Left kidney (tissue), 2 donors: Measurements from ENCODE around the gene CHRNE. TPM values are rescaled to one million over a fixed set of nuclear protein-coding genes. Genes with fewer than 3 reads are reported as not detected.
"Not testable (repeated sequence)": the region's sequence is repeated elsewhere in the genome, so short reads cannot be mapped to it uniquely, and the experiment has no call there.

Experiments
- DNase-seq: peaks from one replicate; pipeline ENCODE4 v3.0.0-alpha.2; 2013
- polyA plus RNA-seq: library from polyadenylated mRNA; unstranded; fragments of 120-200 nt; gene quantifications from one replicate; pipeline ENCODE4 v1.2.1, GENCODE V29; 2013; ENCODE audit not compliant: insufficient read length

The CHRNE gene
- polyA plus RNA-seq, 1 donor: 1.2 TPM

DNA sequence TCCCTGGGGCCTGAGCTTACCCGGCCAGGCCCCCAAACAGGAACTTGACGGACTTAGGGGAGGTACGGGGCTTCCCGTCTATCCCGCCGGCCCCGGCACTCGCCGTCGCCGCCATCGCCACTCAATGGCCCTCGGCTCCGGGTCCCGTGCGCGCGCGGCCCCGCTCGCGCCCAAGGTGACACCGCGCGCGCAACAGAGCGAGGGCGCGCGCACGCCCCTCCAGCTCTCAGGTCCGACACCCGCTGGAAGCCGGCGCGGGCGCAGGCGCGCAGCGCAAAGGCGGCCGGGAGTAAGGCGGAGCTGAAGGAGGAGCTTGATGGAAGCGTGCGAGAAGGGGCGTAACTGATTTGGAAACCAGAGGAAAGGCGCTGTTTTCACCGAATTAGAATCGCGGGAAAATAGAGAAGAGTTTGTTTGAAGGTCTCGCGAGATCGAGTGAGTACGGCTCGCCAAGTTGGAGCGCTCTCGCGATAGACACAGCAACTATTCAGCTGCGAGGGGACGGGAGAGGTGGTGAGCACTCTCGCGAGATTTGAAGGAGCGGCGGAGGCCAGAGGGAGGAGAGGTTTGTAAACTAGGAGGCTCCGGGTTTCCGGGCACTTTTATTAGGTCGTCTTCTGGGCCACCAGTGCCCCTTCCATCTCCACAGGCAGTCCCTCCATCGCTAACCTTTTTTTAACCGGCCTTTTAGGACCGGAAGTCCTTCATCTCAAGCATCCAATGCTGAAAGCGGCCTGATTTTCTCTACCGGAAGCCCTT is 37.1 kb upstream of the CHRNE start, which contains the start of the genes RNF167 and SLC25A11:
Gene RNF167, plus strand, starts transcription at position 473 of the 759 bp plus-strand sequence. CDS start 642 bp downstream, outside the sequence.
Gene SLC25A11, minus strand, starts transcription at position 251 of the 759 bp plus-strand sequence. Its CDS starts 136 bp downstream, at position 115.
- peak; percentile 100 for DNase-seq

DNA sequence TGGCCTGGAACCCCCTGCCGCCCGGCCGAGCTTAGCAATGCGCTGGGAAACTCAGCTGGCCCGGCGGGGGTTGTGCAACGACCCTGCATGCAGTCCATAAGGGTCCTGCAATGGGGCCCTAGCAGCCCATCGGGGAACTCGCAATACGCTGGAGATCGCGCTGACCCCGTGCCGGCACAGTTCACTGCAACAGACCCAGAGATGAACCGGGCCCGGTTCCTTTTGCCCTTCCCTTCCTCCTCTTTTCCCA is 36.6 kb upstream of the CHRNE start:
- no peak for DNase-seq

DNA sequence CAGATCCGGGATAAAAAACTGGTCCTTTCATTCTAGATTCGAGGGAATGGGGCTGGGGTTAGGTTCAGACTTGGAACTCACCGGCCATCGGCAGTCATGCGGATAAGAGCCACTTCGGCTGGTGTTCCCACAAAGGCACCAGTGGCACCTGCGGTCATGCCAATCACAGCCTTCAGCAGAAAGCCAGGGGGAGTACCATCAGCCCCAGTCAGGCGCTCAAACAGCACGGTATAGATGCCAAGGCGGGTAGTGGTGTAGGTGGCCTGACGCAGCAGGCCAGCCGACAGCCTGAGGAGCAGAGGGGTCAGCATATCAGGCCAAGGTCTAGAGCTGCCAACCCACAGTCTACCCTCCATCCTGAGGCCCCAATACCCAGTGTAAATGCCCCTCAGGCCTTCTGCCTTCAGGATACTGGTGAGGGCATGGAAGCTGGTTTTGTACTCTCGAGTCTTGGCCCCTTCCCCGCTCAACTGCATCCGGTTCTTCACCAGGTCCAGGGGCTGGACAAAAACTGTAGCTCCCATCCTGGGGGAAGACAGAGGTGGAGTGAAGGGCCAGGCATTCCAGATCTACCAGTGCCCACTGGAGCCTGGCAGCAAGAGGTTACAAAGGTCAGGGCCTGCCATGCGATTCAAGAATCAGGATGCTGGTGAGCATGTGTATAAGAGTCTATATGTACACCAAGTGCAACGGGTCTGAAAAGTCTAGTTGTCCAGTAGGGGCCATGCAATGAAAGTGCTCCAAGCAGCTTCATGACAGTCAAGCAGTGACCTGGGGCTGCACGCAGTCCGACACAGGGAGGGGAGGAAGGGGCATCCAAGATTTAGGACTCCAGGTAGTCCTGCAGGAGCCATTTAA is 36.0 kb upstream of the CHRNE start:
- DNase-seq: no peak

DNA sequence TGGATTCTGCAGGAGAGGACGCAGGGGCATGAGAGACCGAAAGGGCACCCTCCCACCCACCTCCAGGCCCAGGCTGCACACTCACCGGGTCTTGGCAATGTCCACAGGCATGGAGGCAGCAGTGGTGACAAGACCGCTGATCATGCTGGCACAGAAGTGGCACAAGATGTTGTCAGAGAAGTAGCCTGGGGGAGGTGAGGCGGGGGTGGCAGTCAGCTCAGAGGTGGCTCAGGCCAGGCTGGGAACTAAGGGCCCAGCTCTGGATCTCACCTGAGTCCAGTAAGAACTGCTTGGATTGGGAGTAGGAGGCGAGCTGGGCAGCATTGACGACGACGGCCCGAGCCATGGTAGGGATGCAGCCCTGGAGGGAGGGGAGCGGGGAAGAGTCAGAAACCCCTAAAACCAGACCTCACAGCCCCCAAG is 35.2 kb upstream of the CHRNE start:
- DNase-seq: no peak

DNA sequence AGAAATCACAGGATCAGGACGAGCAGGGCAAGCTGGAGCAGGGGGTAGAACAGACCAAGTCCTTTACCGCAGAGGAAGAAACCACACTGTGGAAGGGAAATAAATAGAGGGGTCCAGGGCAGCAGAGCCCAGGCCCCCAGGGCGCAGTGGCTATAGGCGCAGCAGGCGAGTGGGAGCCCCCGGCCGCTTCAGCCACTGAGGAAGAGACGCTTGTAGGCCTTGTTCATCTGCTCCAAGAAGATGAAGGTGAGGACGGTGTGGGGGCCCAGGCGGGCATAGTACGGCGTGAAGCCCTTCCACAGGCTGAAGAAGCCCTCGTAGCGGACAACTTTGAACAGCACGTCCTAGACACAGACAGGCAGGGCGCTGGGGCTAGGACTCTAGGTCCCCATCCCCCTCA is 34.7 kb upstream of the CHRNE start:
- no peak for DNase-seq

DNA sequence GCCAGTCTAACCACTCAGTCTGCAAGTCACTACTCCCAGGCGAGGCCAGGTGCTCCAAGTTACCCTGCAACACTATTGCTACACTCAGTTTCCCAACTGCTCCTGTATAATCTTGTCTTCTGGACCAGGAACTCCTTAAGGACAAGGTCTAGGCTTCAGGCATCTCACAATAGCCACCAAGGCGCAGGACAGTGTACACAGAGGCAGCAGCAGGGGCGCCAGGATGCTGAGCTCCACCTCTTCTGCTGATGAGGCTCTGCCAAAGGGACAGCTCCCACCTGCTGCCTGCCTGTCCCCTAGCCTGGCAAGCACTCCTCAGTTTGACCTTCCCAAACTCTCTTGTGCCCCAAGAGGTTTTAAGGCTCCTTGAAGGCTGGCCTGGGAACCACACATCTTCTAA is 33.5 kb upstream of the CHRNE start:
- DNase-seq: no peak

DNA sequence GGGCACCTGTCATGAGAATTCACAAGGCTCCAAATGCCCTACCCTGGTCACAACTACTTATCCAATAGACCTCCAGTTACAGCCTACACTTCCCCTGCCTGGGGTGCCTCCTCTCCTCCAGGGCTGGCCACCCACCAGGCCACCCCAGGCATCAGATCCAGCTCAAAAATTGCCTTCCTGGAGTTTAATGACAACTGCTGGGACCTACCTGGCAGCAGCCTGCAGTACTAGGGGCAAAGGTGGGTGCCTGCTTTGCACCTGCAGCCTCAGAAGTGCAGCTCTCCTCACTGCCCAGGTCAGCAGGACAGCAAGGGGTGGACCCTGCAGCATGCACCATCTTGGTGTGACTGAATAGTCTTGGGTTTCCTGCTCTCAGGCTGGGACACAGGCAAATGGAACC is 32.8 kb upstream of the CHRNE start:
- no peak for DNase-seq

DNA sequence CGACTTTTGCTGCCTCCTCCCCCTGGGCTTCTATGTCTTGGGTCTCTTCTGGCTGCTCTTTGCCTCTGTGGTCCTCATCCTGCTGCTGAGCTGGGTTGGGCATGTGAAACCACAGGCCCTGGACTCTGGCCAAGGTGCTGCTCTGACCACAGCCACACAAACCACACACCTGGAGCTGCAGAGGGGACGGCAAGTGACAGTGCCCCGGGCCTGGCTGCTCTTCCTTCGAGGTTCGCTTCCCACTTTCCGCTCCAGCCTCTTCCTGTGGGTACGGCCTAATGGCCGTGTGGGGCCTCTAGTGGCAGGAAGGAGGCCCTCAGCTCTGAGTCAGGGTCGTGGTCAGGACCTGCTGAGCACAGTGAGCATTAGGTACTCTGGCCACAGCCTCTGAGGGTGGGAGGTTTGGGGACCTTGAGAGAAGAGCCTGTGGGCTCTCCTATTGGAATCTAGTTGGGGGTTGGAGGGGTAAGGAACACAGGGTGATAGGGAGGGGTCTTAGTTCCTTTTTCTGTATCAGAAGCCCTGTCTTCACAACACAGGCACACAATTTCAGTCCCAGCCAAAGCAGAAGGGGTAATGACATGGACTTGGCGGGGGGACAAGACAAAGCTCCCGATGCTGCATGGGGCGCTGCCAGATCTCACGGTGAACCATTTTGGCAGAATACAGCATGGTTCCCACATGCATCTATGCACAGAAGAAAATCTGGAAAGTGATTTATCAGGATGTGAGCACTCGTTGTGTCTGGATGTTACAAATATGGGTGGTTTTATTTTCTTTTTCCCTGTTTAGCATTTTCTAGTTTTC is 31.5 kb upstream of the CHRNE start:
- no peak for DNase-seq

DNA sequence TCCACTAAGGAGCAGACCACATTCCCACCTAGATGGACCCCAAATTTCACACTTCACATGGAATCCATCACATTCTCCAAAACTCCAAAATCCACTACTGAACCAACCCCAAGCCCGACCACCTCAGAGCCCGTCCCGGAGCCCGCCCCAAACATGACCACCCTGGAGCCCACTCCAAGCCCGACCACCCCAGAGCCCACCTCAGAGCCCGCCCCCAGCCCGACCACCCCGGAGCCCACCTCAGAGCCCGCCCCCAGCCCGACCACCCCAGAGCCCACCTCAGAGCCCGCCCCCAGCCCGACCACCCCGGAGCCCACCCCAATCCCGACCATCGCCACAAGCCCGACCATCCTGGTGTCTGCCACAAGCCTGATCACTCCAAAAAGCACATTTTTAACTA is 30.7 kb upstream of the CHRNE start:
- no peak for DNase-seq

DNA sequence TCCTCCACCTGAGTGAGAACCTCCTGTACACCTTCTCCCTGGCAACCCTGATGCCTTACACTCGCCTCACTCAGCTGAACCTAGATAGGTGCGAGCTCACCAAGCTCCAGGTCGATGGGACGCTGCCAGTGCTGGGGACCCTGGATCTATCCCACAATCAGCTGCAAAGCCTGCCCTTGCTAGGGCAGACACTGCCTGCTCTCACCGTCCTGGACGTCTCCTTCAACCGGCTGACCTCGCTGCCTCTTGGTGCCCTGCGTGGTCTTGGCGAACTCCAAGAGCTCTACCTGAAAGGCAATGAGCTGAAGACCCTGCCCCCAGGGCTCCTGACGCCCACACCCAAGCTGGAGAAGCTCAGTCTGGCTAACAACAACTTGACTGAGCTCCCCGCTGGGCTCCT is 29.9 kb upstream of the CHRNE start:
- DNase-seq: no peak

DNA sequence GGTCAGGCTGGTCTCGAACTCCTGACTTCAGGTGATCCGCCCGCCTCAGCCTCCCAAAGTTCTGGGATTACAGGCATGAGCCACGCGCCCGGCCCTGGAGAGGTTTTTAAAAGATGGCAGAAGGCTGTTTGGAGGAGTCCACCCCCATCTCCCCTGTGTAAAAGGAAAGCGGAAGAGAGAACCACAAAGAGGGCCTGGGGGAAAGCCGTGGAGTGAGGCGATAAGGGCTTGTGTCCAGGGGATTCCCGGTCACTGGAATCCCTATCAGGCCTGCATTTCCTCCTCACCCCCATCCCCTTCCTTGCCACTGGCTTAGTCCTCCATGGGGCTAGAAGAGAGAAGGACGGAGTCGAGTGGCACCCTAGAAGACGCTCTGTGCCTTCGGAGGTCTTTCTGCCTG is 29.1 kb upstream of the CHRNE start, which contains the start of gene GP1BA:
Gene GP1BA, plus strand, starts transcription at position 315 of the 400 bp plus-strand sequence. CDS start 328 bp downstream, outside the sequence.
- no peak for DNase-seq

DNA sequence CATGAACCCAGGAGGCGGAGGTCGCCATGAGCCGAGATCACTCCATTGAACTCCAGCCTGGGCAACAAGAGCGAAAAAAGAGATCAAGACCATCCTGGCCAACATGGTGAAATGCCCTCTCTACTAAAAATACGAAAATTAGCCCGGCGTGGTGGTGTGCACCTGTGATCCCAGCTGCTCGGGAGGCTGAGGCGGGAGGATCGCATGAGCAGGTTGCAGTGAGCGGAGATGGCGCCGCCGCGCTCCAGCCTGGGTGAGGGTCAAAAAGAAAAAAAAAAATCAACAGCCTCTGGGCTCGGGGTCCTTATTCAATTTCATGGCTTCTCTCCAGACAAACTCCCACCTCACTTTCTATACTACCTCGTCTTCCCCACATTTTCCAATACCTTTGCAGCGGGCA is 26.0 kb upstream of the CHRNE start:
- no peak for DNase-seq

DNA sequence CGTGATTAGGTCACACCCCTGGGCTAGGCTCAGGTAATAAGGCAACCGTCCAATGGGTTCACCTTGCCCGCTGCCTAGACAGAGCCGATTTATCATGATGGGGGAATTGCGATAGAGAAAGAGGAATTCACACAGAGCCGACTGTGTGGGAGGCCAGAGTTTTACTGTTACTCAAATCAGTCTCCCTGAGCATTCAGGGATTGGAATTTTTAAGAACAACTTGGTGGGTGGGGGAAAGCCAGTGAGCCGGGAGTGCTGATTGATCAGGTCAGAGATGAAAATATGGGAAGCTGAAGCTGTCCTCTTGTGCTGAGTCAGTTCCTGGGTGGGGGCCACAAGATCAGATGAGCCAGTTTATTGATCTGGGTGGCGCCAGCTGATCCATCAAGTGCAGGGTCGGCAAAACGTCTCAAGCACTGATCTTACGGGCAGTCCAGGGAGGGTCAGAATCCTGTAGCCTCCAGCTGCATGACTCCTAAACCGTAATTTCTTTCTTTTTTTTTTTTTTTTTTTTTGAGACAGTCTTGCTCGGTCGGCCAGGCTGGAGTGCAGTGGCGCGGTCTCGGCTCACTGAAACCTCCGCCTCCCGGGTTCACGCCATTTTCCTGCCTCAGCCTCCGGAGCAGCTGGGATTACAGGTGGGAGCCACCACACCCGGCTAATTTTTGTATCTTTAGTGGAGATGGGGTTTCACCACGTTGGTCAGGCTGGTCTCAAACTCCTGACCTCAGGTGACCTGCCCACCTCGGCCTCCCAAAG is 23.9 kb upstream of the CHRNE start:
- not testable (repeated sequence) for DNase-seq

DNA sequence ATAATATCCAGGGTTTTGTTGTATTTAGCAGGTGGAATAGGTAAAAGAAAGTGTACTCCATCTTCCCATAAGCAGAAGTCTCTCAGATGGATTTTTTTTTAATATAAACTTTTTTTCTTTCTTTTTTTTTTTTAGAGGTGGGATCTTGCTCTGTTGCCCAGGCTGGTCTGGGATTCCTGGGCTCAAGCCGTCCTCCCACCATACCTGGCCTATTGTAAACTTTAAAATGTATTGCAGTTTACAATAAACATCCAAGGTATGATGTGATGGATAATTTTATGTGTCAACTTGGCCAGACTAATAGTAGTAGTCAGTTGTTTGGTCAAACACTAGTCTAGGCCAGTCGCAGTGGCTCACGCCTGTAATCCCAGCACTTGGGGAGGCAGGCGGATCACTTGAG is 18.4 kb upstream of the CHRNE start:
- DNase-seq: no peak

DNA sequence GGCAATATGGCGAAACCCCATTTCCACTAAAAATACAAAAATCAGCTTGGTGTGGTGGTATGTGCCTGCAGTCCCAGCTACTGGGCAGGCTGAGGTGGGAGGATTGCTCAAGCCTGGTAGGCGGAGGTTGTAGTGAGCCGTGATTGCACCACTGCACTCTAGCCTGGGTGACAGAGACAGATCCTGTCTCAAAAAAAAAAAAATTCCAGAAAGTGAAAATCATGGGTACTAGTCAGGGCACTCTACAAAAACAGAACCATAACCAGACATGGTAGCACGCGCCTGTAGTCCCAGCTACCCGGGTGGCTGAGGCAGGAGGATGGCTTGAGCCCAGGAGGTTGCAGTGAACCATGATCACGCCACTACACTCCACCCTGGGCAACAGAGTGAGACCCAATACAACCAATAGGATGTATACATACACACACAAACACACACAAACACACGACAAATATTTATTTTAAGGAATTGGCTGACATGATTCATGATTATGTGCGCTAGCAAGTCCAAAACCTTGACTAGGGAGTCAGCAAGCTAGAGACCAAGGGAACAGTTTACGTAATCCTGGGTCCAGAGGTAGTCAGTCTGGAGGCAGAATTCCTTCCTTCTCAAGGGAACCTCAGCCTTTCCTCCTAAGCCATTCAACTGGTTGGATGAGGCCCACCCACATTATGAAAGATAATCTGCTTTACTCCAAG is 17.6 kb upstream of the CHRNE start:
- DNase-seq: no peak

DNA sequence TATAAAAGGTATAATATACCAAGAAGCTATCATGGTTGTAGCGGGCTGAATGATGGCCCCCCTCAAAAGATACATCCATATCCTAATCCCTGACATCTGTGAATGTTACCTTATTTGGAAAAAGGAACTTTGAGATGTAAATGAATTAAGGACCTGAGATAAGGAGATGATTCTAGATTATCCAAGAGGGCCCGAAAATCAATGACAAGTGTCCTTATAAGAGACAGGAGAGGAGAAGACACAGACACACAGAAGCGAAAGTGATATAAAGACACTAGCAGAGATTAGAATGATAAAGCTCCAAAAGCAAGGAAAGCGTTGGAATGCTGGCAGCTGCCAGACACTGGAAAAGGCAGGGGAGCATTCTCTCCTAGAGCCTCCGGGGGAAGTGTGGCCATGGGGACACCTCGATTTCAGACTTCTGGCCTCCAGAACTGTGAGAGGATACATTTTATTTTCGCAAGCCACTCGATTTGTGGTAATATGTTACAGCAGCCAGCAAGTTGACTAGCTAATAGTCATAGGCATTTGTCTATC is 16.7 kb upstream of the CHRNE start:
- no peak for DNase-seq

DNA sequence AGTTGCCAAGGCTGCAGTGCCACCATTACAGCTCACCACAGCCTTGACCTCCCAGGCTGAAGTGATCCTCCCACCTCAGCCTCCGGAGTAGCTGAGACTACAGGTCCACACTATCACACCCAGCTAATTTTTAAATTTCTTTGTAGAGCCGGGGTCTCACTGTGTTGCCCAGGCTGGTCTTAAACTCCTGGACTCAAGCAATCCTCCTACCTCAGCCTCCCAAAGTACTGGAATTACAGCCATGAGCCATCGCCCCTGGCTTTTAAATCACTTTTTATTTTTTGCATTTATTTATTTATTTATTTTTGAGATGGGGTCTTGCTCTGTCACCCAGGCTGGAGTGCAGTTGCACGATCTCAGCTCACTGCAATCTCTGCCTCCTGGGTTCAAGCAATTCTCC is 11.7 kb upstream of the CHRNE start:
- not testable (repeated sequence) for DNase-seq

DNA sequence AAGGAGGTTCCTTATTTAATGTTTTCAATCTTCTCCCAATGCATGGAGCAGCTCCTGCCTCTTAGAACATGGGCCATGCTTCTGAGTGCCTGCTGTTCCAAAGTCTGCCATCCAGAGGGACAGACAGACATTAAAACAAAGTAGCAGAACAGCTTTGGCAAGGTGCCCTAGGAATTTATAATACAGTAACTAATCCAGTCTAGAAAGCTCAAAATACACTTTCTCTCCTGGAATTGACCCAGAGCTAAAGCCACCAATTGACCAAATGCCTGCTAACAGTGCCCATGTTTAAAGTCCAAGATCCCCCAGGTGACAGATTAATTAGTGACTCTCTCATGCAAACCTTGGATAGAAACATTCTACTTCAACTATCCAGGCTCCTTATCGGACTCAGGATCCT is 11.1 kb upstream of the CHRNE start:
- no peak for DNase-seq

DNA sequence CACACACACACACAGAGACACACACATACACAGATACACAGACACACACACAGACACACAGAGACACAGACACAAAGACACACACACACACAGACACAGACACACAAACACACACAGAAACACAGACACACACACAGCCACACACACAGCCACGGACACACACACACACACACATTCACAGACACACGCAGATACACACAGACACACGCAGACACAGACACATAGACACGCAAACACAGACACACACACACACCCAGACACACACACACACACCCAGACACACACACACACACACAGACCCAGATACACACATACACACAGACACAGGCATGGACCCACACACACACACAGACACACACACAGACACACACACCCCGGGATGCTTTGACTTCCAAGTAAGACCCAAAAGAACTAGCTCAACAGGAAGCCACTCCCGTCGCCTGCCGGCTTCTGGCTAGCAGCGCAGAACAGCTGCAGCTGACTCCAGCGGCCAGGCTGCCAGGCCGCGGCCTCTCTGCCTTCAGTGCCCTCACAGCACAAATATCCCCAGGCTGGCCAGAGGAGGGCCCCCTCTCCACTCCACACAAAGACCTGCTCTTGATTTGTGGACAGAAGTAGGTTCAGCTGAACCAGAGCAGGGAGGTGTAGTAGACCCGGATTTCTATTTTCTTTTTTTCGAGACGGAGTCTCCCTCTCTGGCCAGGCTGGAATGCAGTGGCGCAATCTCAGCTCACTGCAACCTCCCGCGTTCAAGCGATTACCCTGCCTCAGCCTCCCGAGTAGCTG is 6.0 kb upstream of the CHRNE start:
- DNase-seq: peak; percentile 86

DNA sequence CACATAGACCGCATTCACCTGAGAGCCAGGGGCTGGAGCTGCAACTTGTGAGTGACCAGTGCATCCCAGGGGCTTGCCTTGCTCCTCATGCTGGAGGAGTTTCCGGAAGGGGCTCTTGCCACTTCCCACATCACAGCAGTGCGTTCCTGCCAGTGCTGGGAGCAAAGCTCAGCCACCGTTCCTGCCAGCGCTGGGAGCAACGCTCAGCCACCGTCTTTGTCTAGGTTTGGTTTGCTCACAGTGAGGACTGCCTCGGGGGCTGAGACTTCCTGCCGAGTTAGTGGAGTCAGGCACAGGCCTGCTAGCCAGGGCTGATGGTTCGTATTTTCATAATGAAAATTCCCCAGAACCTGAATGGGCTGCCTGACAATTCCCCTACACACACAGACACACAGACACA is 5.4 kb upstream of the CHRNE start:
- no peak for DNase-seq
